PC-9 (cell line): ENCODE data around the gene OSBPL8.

Experiments used
- EZH2 ChIP-seq: fragments of 200-600 bp; sonication (generic); IDR thresholded peaks from 2 replicates; pipeline ENCODE4 v1.8.0; 2017; ENCODE audit warnings: antibody characterized with exemption, low read depth
- TF ChIP-seq, protein P1 (sequence below): fragments of 200-600 bp; sonication (generic); conservative IDR thresholded peaks from 2 replicates; pipeline ENCODE4 v1.6.1; 2017; ENCODE audit warnings: mixed run types, antibody characterized with exemption, mild to moderate bottlenecking, moderate library complexity

DNA sequence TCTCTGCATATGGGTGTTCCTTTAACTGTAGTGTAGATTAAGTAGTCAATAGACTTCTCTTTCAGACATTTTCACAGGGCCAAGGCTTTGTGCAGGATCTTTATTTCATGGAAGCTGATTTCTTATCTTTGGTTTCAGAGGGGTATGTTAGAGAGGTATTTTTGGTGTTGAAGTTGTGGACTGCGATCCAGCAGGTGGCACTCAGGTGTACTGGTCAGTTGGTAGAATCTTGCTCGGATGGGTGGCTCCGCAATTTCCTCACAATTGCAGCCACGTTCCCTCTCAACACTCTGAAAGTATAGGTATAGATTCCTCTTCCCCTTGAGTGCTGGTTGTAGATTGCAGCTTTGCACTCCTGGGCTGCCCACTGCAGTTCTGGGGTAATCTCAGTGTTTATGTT lies 44.3 kb downstream of the OSBPL8 start:
- TF ChIP-seq, protein P1, sequence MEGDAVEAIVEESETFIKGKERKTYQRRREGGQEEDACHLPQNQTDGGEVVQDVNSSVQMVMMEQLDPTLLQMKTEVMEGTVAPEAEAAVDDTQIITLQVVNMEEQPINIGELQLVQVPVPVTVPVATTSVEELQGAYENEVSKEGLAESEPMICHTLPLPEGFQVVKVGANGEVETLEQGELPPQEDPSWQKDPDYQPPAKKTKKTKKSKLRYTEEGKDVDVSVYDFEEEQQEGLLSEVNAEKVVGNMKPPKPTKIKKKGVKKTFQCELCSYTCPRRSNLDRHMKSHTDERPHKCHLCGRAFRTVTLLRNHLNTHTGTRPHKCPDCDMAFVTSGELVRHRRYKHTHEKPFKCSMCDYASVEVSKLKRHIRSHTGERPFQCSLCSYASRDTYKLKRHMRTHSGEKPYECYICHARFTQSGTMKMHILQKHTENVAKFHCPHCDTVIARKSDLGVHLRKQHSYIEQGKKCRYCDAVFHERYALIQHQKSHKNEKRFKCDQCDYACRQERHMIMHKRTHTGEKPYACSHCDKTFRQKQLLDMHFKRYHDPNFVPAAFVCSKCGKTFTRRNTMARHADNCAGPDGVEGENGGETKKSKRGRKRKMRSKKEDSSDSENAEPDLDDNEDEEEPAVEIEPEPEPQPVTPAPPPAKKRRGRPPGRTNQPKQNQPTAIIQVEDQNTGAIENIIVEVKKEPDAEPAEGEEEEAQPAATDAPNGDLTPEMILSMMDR, result no peak
- no peak for TF ChIP-seq EZH2
